NT2/D1 (cell line): Measurements from ENCODE around the gene CNOT1.

Experiments
- SUZ12 ChIP-seq: IDR thresholded peaks from 2 replicates; pipeline ENCODE4 v1.6.1; 2011; ENCODE audit not compliant: insufficient read length, insufficient read depth; ENCODE audit errors: extremely low read depth
- YY1 ChIP-seq: IDR thresholded peaks from 2 replicates; pipeline ENCODE4 v1.6.1; 2011; ENCODE audit not compliant: insufficient read length, insufficient read depth
- ZNF274 ChIP-seq: IDR thresholded peaks from 2 replicates; pipeline ENCODE4 v1.6.1; 2011; ENCODE audit warnings: mild to moderate bottlenecking, low read depth, low read length

DNA sequence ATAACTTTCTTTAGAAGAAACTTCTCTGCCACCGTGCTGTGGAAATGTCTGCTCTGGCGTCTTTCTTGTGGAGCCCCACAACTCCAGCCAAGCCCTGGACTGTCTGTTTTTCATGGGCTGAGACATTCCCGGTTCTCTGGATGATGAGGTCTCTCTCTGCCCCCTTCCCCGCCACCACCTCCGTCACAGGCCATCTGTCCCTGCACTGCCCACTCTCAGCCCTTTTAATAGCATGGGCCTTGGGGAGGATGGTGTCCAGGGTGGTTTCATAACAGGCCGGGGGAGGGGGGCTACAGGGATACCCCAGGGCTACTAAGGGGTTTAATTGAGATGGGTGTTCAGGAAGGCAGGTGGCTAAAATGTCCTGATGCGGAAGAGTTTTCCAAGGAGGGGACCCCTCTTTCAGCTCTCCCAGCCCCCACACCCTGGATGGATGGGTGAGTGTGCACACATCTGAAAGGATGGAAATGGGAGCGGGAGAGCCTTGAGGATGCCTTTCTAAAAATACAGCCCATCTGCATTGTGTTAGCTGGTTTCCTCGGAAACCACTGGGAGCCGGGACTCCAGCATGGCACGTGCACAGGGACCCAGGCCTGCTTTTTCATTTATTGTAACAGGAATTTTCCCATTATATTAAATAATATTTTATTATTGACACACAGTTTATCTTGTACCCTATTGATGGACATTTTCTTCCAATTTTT, 144.3 kb downstream of the CNOT1 start:
- TF ChIP-seq SUZ12 (no peak), ZNF274 (no peak), YY1 (no peak)
